Coronary artery (tissue), 2 donors: Measurements from ENCODE around the gene MOK.

Experiments used
- DNase-seq: peaks from one replicate; pipeline ENCODE4 v3.0.0-alpha.2; 2017; ENCODE audit warnings: low spot score
- H3K27ac ChIP-seq, 2 donors: fragments of 200-600 bp; sonication (generic); one replicate each; pipeline ENCODE4 v1.5.1; 2016 to 2019
- H3K4me3 ChIP-seq: fragments of 200-600 bp; sonication (generic); 2 replicates; pipeline ENCODE4 v1.5.1; 2016; ENCODE audit warnings: mild to moderate bottlenecking, moderate library complexity
- CTCF ChIP-seq: fragments of 200-600 bp; sonication (generic); IDR thresholded peaks from one replicate; pipeline ENCODE4 v1.5.1; 2019; ENCODE audit warnings: antibody characterized with exemption

The MOK gene

GRCh38 chr14:102282751-102283465, 22.1 kb downstream of the MOK start:
- Histone ChIP-seq H3K27ac (no peak overlapping the region), H3K4me3 (no peak overlapping the region)
- no peak for TF ChIP-seq CTCF
- no peak for DNase-seq

GRCh38 chr14:102280376-102280962, 24.5 kb downstream of the MOK start:
- TF ChIP-seq CTCF: no peak
- H3K27ac ChIP-seq: no peak overlapping the region
- H3K4me3 ChIP-seq: no peak overlapping the region
- DNase-seq: no peak

DNA sequence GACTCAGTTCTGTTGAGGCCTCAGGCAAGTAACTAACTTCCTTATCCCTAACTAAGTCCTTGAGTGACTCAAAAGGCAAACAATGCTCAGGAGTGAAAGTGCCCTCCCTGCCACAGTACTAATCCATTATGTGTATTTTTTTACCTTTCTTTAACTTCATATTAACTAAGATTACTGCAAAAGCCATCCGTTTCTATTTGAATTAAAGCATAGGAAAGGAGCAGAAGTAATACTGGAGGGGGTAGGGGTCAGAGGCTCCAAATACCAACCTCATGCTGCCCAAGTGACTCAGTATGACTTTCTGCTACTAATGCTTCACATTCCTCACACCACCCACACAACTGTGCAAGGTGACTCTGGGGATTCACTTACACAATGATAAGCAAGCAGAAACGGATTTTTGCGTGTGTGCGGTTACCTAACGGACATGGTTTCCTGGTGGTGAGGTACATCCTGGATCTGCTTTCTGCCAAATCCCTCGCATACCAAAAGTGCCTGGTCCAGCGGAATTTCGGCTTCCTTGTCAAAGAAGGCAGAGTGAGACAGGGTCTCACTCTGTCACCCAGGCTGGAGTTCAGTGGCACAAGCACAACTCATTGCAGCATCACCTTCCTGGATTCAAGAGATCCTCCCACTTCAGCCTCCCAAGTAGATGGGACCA, 25.1 kb downstream of the MOK start:
- Histone ChIP-seq H3K27ac (no peak overlapping the region), H3K4me3 (no peak overlapping the region)
- TF ChIP-seq CTCF: no peak
- no peak for DNase-seq

- Histone ChIP-seq H3K27ac (no peak overlapping the region), H3K4me3 (no peak overlapping the region)
- DNase-seq: no peak
- TF ChIP-seq CTCF: no peak
These were observed 25.7 kb downstream of the MOK start for GRCh38 chr14:102279282-102279681.

- DNase-seq: no peak
- H3K4me3 ChIP-seq: no peak overlapping the region
- no peak overlapping the region for H3K27ac ChIP-seq
- TF ChIP-seq CTCF: no peak
These were observed 26.4 kb downstream of the MOK start for GRCh38 chr14:102278631-102278935.

DNA sequence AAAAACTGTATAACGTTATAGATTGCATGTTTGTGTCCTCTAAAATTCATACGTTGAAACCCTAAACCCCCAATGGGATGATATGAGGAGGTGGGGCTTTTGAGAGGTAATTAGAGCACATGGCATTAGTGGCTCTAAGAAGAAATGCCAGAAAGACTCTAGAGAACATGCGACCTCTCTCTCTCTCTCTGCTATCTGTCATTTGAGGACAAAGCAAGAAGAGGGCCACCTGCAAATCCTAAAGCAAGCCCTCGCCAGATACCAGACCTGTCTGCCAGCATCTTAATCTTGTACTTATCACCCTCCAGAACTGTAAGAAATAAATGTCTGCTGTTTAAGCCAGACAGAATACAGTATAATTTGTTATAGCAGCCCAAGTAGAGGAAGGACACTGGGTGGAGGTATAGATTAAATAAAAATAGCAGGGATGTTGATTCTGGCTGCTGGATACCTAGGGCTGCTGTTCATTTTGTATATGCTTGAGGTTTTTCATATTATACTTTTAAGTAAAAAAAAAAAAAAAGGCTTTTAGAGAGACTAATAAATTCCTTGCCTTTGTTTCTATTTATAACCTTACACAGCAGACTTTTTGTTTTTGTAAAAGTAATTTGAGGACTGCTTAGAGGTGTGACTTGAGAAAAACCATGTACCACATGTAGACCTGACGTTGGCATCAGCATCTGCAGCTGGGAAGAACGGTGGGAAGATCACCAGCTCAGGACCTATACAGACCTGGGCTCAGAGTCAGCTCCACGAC, 26.9 kb downstream of the MOK start:
- no peak for DNase-seq
- H3K27ac ChIP-seq: no peak overlapping the region
- TF ChIP-seq CTCF: no peak
- H3K4me3 ChIP-seq: no peak overlapping the region
